ENCODE data around the gene FIP1L1.

The FIP1L1 gene

GRCh38 chr4:53490161-53490956 lies 112.9 kb downstream of the FIP1L1 start:
- H3K4me3 ChIP-seq (ENCODE audit: low read depth, low read length) = no peak overlapping the region
- TF ChIP-seq CTCF (IDR thresholded peaks at IDR 0.05; ENCODE audit: borderline replicate concordance, insufficient read depth, low read depth, low read length) = no peak

- no peak overlapping the region for H3K4me3 ChIP-seq (ENCODE audit: low read depth, low read length)
- peak; percentile 54 for TF ChIP-seq CTCF (IDR thresholded peaks at IDR 0.05; ENCODE audit: borderline replicate concordance, insufficient read depth, low read depth, low read length)
Observed at GRCh38 chr4:53490965-53491622, 113.7 kb downstream of the FIP1L1 start.

- no peak overlapping the region for H3K4me3 ChIP-seq (ENCODE audit: low read depth, low read length)
- TF ChIP-seq CTCF (IDR thresholded peaks at IDR 0.05; ENCODE audit: borderline replicate concordance, insufficient read depth, low read depth, low read length) = no peak
Observed at GRCh38 chr4:53494851-53495250, 117.4 kb downstream of the FIP1L1 start.

- no peak overlapping the region for H3K4me3 ChIP-seq (ENCODE audit: low read depth, low read length)
Observed at GRCh38 chr4:53497487-53498244, 120.2 kb downstream of the FIP1L1 start.

GRCh38 chr4:53498706-53499105 lies 121.3 kb downstream of the FIP1L1 start:
- H3K4me3 ChIP-seq (ENCODE audit: low read depth, low read length) = no peak overlapping the region
- no peak for TF ChIP-seq CTCF (IDR thresholded peaks at IDR 0.05; ENCODE audit: borderline replicate concordance, insufficient read depth, low read depth, low read length)

More at GRCh38 chr4:53497487-53498244, 120.2 kb downstream of the FIP1L1 start:
- TF ChIP-seq CTCF (IDR thresholded peaks at IDR 0.05; ENCODE audit: borderline replicate concordance, insufficient read depth, low read depth, low read length) = no peak

GRCh38 chr4:53499791-53500190 lies 122.3 kb downstream of the FIP1L1 start:
- H3K4me3 ChIP-seq (ENCODE audit: low read depth, low read length) = no peak overlapping the region
- no peak for TF ChIP-seq CTCF (IDR thresholded peaks at IDR 0.05; ENCODE audit: borderline replicate concordance, insufficient read depth, low read depth, low read length)
